Gastroesophageal sphincter (tissue), 3 donors: ENCODE data around the gene OR5AK2.

ENCODE experiments used
- POLR2A ChIP-seq, 2 donors: fragments of 450-650 bp; IDR thresholded peaks; one replicate each; pipeline ENCODE4 v1.6.1; 2017; ENCODE audit warnings: antibody characterized with exemption in 2 of 2, mild to moderate bottlenecking in 2 of 2, moderate library complexity in 1 of 2
- TF ChIP-seq, protein P1 (sequence below), 4 experiments: fragments of 200-600 bp in 2 of 4; fragments of 450-650 bp in 2 of 4; sonication (generic) in 1 of 4; IDR thresholded peaks; one replicate each; pipeline ENCODE4 v1.5.1; 2017 to 2019; ENCODE audit warnings: antibody characterized with exemption in 4 of 4, mild to moderate bottlenecking in 2 of 4, moderate library complexity in 2 of 4

- TF ChIP-seq, protein P1, sequence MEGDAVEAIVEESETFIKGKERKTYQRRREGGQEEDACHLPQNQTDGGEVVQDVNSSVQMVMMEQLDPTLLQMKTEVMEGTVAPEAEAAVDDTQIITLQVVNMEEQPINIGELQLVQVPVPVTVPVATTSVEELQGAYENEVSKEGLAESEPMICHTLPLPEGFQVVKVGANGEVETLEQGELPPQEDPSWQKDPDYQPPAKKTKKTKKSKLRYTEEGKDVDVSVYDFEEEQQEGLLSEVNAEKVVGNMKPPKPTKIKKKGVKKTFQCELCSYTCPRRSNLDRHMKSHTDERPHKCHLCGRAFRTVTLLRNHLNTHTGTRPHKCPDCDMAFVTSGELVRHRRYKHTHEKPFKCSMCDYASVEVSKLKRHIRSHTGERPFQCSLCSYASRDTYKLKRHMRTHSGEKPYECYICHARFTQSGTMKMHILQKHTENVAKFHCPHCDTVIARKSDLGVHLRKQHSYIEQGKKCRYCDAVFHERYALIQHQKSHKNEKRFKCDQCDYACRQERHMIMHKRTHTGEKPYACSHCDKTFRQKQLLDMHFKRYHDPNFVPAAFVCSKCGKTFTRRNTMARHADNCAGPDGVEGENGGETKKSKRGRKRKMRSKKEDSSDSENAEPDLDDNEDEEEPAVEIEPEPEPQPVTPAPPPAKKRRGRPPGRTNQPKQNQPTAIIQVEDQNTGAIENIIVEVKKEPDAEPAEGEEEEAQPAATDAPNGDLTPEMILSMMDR (IDR thresholded peaks at IDR 0.05): no peak
- TF ChIP-seq POLR2A (IDR thresholded peaks at IDR 0.05): no peak
Observed at GRCh38 chr11:56977314-56977713, 11.4 kb upstream of the OR5AK2 start.
